ENCODE results near the gene SOST. TPM values are rescaled to one million over a fixed set of nuclear protein-coding genes. Genes with fewer than 3 reads are reported as not detected.

Gene SOST
- total RNA-seq, 4 donors from 2014 or later: not detected

DNA sequence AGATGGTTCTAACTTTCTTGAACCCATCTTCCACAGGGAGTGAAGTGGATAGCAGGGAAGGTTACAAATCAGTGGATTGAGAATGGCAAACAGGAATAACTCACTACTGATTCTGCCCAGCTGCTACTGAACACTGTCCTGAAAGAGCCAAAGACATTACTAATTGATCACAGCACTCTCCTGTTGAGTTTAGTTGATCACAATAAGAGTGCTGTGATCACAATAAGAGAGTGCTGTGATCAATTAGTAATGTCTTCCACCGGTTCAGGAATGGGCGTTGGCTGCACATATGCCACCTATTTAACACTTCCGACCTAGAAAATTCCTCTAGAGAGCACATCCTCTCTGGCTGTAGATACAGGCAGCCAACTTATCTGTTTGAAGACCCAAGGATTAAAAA lies 33.0 kb upstream of the SOST start:
- TF ChIP-seq, protein P1, sequence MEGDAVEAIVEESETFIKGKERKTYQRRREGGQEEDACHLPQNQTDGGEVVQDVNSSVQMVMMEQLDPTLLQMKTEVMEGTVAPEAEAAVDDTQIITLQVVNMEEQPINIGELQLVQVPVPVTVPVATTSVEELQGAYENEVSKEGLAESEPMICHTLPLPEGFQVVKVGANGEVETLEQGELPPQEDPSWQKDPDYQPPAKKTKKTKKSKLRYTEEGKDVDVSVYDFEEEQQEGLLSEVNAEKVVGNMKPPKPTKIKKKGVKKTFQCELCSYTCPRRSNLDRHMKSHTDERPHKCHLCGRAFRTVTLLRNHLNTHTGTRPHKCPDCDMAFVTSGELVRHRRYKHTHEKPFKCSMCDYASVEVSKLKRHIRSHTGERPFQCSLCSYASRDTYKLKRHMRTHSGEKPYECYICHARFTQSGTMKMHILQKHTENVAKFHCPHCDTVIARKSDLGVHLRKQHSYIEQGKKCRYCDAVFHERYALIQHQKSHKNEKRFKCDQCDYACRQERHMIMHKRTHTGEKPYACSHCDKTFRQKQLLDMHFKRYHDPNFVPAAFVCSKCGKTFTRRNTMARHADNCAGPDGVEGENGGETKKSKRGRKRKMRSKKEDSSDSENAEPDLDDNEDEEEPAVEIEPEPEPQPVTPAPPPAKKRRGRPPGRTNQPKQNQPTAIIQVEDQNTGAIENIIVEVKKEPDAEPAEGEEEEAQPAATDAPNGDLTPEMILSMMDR (IDR thresholded peaks at IDR 0.05): no peak
- ATAC-seq (ENCODE audit: low FRiP score): no peak
- DNase-seq (ENCODE audit: low spot score): no peak

DNA sequence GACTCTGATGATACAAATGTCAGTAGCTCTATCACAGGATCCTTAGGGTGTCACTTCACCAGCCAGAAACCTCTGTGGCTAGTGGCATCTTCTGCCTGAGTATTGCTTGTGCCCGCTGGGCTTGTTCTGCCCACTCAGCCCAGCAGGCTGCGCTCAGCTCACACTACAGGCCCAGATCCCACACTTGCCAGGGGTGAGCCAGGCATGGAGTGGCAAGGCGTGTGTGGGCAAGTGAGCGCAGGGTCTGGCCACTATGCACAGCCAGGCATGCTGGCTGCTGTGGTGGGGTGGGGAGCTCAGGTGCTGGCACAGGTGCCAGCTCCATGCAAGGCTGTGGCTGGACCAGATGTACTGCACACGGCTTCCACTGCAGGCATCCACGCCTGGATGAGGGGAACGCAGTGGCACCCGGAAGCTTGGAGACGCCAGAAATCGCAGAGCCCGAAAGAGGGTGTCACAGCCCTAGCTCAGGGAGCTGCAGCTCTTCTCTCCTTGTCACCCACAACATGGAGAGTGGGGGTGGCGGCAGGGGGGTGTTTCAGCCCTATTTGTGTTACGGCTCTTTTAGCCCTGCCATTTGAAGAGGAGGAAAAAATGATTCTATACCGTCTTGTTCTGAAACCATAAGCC lies 31.8 kb upstream of the SOST start:
- DNase-seq (ENCODE audit: low spot score): no peak
- TF ChIP-seq, protein P1 (IDR thresholded peaks at IDR 0.05): no peak
- ATAC-seq (ENCODE audit: low FRiP score): no peak

DNA sequence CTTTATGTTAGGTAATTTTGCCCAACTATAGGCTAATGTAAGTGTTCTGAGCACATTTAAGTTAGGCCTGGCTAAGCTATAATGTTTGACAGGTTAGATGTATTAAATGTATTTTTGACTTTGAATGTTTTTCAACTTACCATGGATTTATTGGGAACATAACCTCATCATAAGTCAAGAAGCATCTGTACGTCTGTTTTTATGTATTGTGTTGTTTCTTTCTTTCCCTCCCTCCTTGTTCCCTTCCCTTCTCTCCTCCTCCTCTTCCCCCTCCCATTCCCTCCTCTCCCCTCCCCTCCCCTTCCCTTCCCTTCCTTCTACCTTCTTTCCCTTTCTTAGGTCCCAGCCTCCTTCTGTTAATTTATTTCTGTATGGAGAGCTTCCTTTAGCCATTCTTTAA lies 30.9 kb upstream of the SOST start:
- TF ChIP-seq, protein P1 (IDR thresholded peaks at IDR 0.05): no peak
- DNase-seq (ENCODE audit: low spot score): no peak
- ATAC-seq (ENCODE audit: low FRiP score): no peak

GRCh38 chr17:43788540-43788939 lies 29.9 kb upstream of the SOST start:
- TF ChIP-seq, protein P1 (IDR thresholded peaks at IDR 0.05): no peak
- no peak for ATAC-seq (ENCODE audit: low FRiP score)
- DNase-seq (ENCODE audit: low spot score): no peak

DNA sequence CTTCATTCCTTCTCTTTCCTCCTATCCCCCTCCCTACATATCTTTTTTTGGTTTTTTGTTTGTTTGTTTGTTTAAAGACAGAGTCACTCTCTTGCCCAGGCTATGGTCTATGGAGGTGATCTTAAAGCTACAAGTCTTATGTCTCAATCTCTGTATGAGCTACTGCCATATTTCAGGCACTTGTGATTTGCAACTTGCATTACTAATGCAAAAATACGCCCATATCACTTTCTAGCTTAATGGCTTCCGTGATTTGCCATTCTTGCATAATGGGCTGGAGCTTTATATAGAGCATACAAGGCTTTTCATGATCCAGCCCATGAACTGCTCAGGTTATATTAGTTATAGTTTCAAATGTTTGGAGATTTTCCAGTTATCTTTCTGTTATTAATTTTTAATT lies 29.1 kb upstream of the SOST start:
- DNase-seq (ENCODE audit: low spot score) (no peak), ATAC-seq (ENCODE audit: low FRiP score) (no peak)
- TF ChIP-seq, protein P1 (IDR thresholded peaks at IDR 0.05): no peak

GRCh38 chr17:43784628-43785101 lies 26.1 kb upstream of the SOST start:
- DNase-seq (ENCODE audit: low spot score) (no peak), ATAC-seq (ENCODE audit: low FRiP score) (no peak)
- TF ChIP-seq, protein P1 (IDR thresholded peaks at IDR 0.05): no peak

DNA sequence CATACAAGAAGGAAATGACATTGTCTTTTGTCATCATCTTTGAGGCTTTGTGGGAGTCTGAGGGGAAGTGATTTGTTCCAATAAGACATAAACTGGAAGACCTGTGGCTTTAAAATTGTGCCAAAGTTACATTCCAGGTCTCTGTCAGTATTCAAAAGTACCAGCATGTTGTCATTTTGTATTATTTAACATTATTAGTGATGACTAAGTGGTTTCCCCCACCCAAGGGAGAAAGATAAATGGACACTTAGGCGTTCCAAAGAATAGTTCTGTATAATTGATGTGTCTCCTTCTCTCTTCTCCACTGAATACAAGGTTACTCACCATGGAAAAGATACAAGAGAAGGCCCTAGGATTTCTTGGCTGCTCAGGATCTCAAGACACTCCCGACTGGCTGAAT lies 25.5 kb upstream of the SOST start:
- no peak for ATAC-seq (ENCODE audit: low FRiP score)
- no peak for DNase-seq (ENCODE audit: low spot score)
- TF ChIP-seq, protein P1 (IDR thresholded peaks at IDR 0.05): no peak

Data from omental fat pad (tissue), 4 donors.